Aorta (tissue), 5 donors: ENCODE data around the gene FSCB. TPM values are rescaled to one million over a fixed set of nuclear protein-coding genes. Genes with fewer than 3 reads are reported as not detected.

Experiments
- ATAC-seq: fragments of 200-7000 bp; cut with Tn5 transposase; one replicate; pipeline ENCODE4 v1.9.1; 2022; ENCODE audit warnings: moderate library complexity; ENCODE audit not compliant: low FRiP score
- DNase-seq, 2 donors: peaks; one replicate each; pipeline ENCODE4 v3.0.0-alpha.2; 2020
- H3K27ac ChIP-seq, 2 donors: one replicate each; pipeline ENCODE4 v1.5.1; 2013; ENCODE audit warnings: low read length in 2 of 2, mild to moderate bottlenecking in 2 of 2, moderate library complexity in 2 of 2, control low read depth in 1 of 2, inconsistent platforms in 1 of 2, low read depth in 1 of 2
- H3K27me3 ChIP-seq, 2 donors: one replicate each; pipeline ENCODE4 v1.6.1; 2013; ENCODE audit warnings: control low read depth in 1 of 2, low read length in 1 of 2, mild to moderate bottlenecking in 1 of 2, moderate library complexity in 1 of 2; ENCODE audit not compliant: insufficient read depth in 2 of 2, control insufficient read depth in 1 of 2
- H3K36me3 ChIP-seq, 2 donors: one replicate each; pipeline ENCODE4 v1.6.1; 2013; ENCODE audit warnings: control low read depth in 1 of 2, low read length in 1 of 2, mild to moderate bottlenecking in 1 of 2; ENCODE audit not compliant: insufficient read depth in 2 of 2, control insufficient read depth in 1 of 2
- H3K4me1 ChIP-seq, 2 donors: one replicate each; pipeline ENCODE4 v1.6.1; 2013; ENCODE audit warnings: low read length in 2 of 2, control low read depth in 1 of 2, mild to moderate bottlenecking in 1 of 2, moderate library complexity in 1 of 2; ENCODE audit not compliant: insufficient read depth in 2 of 2, control insufficient read depth in 1 of 2
- H3K4me3 ChIP-seq, 2 donors: one replicate each; pipeline ENCODE4 v1.5.1; 2013; ENCODE audit warnings: low read length in 2 of 2, control low read depth in 1 of 2, mild to moderate bottlenecking in 1 of 2
- H3K9me3 ChIP-seq: one replicate; pipeline ENCODE4 v1.6.1; 2013; ENCODE audit warnings: mild to moderate bottlenecking, low read length; ENCODE audit not compliant: control insufficient read depth
- WGBS, 2 donors: extraction: QIAGEN DNeasy Blood & Tissue Kit; methylation state at CpG; one replicate each; pipeline ENCODE4 v1.1.7; 2013; 5-methylcytosine and 5-hydroxymethylcytosine counted together
- intact Hi-C, 2 donors: fragments of 100-400 bp; cut with DNase I; formaldehyde crosslinking; loops; one replicate each; pipeline versions ENCODE4 v1.14.2 to v1.15.0; 2022
- polyA plus RNA-seq, 2 donors: library from polyadenylated mRNA; stranded (reverse); fragments of 200-250 nt; gene quantifications; one replicate each; pipeline ENCODE4 v1.2.3, GENCODE V29; 2013
- total RNA-seq, 2 donors: library from RNA; stranded (reverse); fragmentation: NEBNext Ultra II Directional; extraction: Animal tissue kit (Norgen Biotek cat#: 25700); gene quantifications; one replicate each; pipeline ENCODE4 v1.2.1, GENCODE V29; 2021
- donor health status: healthy with polysubstance abuse.
- donor health status: Bipolar disorder and iron deficiency.
- donor health status: DM: no; HTN: no; CAD: no.
- donor health status: DM: no; HTN: no; CAD: no.
- donor health status: DM: yes; HTN: yes; CAD: no.

FSCB gene
- total and polyA plus RNA-seq, 4 donors: not detected

DNA sequence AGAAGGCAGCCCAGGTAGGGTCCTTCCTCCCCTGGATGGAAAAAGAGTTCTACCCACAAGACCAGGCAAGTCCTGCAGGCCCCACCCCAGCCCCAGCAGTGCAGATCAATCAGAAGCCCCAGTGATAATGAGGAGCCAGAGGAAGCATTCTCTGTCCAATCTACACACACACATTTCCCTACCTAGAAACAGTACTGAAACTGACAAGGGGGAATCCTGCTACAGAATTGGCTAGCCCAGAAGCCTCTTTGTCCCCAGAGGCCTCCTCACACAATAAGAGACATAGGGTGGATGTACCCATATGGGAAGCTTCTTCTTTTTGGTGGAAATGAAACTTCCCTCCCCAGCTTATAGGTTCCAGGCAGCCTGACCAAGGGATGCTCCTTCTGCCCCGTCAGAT is 9.9 kb downstream of the FSCB start:
- no peak overlapping the region for H3K27ac ChIP-seq
- no peaks in the 10 kb centered on the region for H3K4me1 ChIP-seq
- no peak overlapping the region for H3K4me3 ChIP-seq
- no peaks in the 10 kb centered on the region for H3K27me3 ChIP-seq
- peaks cover 1% of the 10 kb centered on the region for H3K9me3 ChIP-seq
- WGBS, 2 donors: 59 to 71% methylated on average over 1 of the region's 1 CpG
- intact Hi-C loops: no loop called here
- H3K36me3 ChIP-seq: no peaks in the 10 kb centered on the region
- no peak for DNase-seq
- no peak for ATAC-seq

DNA sequence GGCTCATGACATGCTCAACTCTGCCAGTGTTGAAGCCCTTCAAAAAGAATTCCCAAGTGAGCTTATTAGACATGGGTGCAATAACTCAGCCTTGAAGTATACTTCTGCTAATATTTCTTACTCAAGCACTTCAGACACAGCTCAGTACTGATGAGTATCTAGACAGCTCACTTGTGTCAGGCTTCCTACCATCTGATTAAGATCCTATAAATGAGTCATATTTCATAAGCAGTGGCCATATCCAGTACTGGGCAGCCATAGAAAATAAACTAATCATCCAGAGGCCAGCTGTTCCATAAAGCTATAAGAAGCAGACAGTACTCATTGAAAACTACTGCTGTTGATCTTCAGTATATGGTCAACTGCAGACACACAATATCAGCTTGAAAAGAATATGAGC is 12.9 kb downstream of the FSCB start:
- Histone ChIP-seq H3K4me3 (no peak overlapping the region), H3K27me3 (no peaks in the 10 kb centered on the region), H3K9me3 (peaks cover 1% of the 10 kb centered on the region), H3K27ac (no peak overlapping the region), H3K4me1 (no peaks in the 10 kb centered on the region), H3K36me3 (no peaks in the 10 kb centered on the region)
- ATAC-seq: no peak
- no peak for DNase-seq
- intact Hi-C loops: no loop called here

- Histone ChIP-seq H3K4me1 (no peaks in the 10 kb centered on the region), H3K36me3 (no peaks in the 10 kb centered on the region), H3K9me3 (no peaks in the 10 kb centered on the region), H3K27ac (no peak overlapping the region), H3K4me3 (no peak overlapping the region), H3K27me3 (no peaks in the 10 kb centered on the region)
- intact Hi-C loops: no loop called here
- DNase-seq (no peak), ATAC-seq (no peak)
- 51 to 63% methylated on average over 2 of the region's 2 CpGs for WGBS, 2 donors
Observed at GRCh38 chr14:44490966-44491365, 16.1 kb downstream of the FSCB start.

GRCh38 chr14:44477953-44478352 is 29.1 kb downstream of the FSCB start:
- 71 to 77% methylated on average over 1 of the region's 1 CpG for WGBS, 2 donors
- Histone ChIP-seq H3K27ac (no peak overlapping the region), H3K9me3 (no peaks in the 10 kb centered on the region), H3K4me3 (no peak overlapping the region), H3K36me3 (no peaks in the 10 kb centered on the region), H3K27me3 (no peaks in the 10 kb centered on the region), H3K4me1 (no peaks in the 10 kb centered on the region)
- DNase-seq (no peak), ATAC-seq (no peak)
- intact Hi-C loops: no loop called here

GRCh38 chr14:44468771-44469170 is 38.3 kb downstream of the FSCB start:
- no peak overlapping the region for H3K27ac ChIP-seq
- H3K36me3 ChIP-seq: no peaks in the 10 kb centered on the region
- H3K4me3 ChIP-seq: no peak overlapping the region
- no peaks in the 10 kb centered on the region for H3K9me3 ChIP-seq
- H3K27me3 ChIP-seq: no peaks in the 10 kb centered on the region
- DNase-seq (no peak), ATAC-seq (no peak)
- intact Hi-C loops: no loop called here
- no peaks in the 10 kb centered on the region for H3K4me1 ChIP-seq

DNA sequence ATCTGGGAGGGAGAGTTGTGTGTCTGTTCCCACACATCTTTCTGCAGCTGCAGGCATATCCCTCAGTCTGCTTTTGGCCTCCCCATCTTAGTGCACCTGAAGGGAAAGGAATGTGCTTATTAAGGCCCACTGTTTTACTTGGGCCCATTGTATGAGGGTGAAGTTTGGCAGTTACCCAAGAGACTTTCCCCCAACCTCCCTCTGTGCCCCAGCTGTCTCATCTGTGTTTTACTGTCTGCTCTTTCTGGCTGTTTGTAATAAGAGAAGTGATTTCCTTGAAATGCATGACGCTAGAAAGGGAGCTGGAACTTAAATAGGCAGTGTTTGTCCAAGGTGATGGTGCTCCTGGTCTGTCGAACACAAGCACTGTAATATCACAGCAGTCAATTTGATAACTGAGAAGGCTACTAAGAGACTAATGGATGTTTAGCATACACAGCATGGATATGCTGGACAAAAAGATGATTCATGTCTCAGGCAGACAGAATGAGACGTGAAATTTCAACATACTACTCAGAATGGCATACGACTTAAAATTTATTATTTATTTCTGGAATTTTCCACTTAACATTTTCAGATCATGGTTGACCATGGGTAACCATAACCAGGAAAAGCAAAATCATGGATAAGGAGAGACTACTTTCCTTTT is 43.6 kb downstream of the FSCB start:
- intact Hi-C loops: no loop called here
- DNase-seq: no peak
- no peak overlapping the region for H3K27ac ChIP-seq
- no peaks in the 10 kb centered on the region for H3K4me1 ChIP-seq
- WGBS, 2 donors: 55 to 60% methylated on average over 4 of the region's 4 CpGs
- H3K4me3 ChIP-seq: no peak overlapping the region
- H3K27me3 ChIP-seq: no peaks in the 10 kb centered on the region
- no peak for ATAC-seq
- H3K9me3 ChIP-seq: no peaks in the 10 kb centered on the region
- H3K36me3 ChIP-seq: no peaks in the 10 kb centered on the region

DNA sequence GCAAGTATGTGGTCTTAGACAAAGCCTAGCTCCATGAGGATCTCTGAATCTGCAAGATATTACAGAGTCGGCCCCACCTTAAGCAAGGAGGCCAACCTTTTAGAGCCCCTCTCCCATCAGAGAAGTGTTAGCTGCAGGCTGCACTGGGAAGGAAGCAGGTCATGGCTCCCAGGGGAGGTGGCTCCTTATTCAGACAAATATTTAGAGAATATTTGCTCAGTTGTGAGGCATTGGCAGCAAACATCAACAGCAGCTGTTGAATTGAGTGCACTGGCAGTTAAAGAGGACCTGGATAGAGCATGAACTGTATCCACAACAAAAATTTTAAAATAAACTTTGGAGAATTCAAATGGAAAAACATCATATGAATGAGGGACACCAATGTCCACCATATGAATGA is 44.7 kb downstream of the FSCB start:
- H3K27me3 ChIP-seq: no peaks in the 10 kb centered on the region

GRCh38 chr14:44461811-44462210 is 45.3 kb downstream of the FSCB start:
- WGBS, 2 donors: 46 to 49% methylated on average over 2 of the region's 2 CpGs

More for the DNA sequence above, 44.7 kb downstream of the FSCB start:
- no peaks in the 10 kb centered on the region for H3K4me1 ChIP-seq
- intact Hi-C loops: no loop called here
- no peak for DNase-seq
- no peak overlapping the region for H3K4me3 ChIP-seq
- ATAC-seq: no peak
- no peak overlapping the region for H3K27ac ChIP-seq
- no peaks in the 10 kb centered on the region for H3K36me3 ChIP-seq
- no peaks in the 10 kb centered on the region for H3K9me3 ChIP-seq
- 81 to 86% methylated on average over 1 of the region's 1 CpG for WGBS, 2 donors

More at GRCh38 chr14:44461811-44462210, 45.3 kb downstream of the FSCB start:
- Histone ChIP-seq H3K27me3 (no peaks in the 10 kb centered on the region), H3K4me3 (no peak overlapping the region), H3K36me3 (no peaks in the 10 kb centered on the region), H3K9me3 (peaks cover 2% of the 10 kb centered on the region), H3K4me1 (no peaks in the 10 kb centered on the region), H3K27ac (no peak overlapping the region)
- intact Hi-C loops: no loop called here
- DNase-seq: no peak
- no peak for ATAC-seq
